Lung (tissue), 12 donors: ENCODE results near the gene MAN2C1. TPM values are rescaled to one million over a fixed set of nuclear protein-coding genes. Genes with fewer than 3 reads are reported as not detected.
"Not testable (repeated sequence)": the region's sequence is repeated elsewhere in the genome, so short reads cannot be mapped to it uniquely, and the experiment has no call there.

Experiments used
- ATAC-seq: fragments of 200-7000 bp; cut with Tn5 transposase; one replicate; pipeline ENCODE4 v1.9.1; 2020; ENCODE audit warnings: moderate number of reproducible peaks; ENCODE audit not compliant: insufficient read depth, low FRiP score
- DNase-seq, 3 donors: peaks; one replicate each; pipeline ENCODE4 v3.0.0-alpha.2; 2013 to 2017
- H3K27ac ChIP-seq, 2 donors: one replicate each; pipeline ENCODE4 v1.5.1; 2013; ENCODE audit warnings: mild to moderate bottlenecking in 2 of 2, moderate library complexity in 2 of 2, control low read depth in 1 of 2, inconsistent platforms in 1 of 2, low read depth in 1 of 2, low read length in 1 of 2
- H3K27me3 ChIP-seq, 3 donors: one replicate each; pipeline ENCODE4 v1.5.1; 2013; ENCODE audit warnings: low read length in 2 of 3; ENCODE audit not compliant: control insufficient read depth in 3 of 3, insufficient read depth in 3 of 3
- H3K36me3 ChIP-seq, 4 donors: one replicate each; pipeline ENCODE4 v1.5.1; 2013; ENCODE audit warnings: low read length in 4 of 4, mild to moderate bottlenecking in 1 of 4, moderate library complexity in 1 of 4; ENCODE audit not compliant: control insufficient read depth in 4 of 4, insufficient read depth in 4 of 4
- H3K4me1 ChIP-seq, 5 donors: one replicate each; pipeline ENCODE4 v1.5.1; 2013; ENCODE audit warnings: low read length in 5 of 5, mild to moderate bottlenecking in 2 of 5, moderate library complexity in 1 of 5; ENCODE audit not compliant: control insufficient read depth in 5 of 5, insufficient read depth in 5 of 5
- H3K4me3 ChIP-seq: one replicate; pipeline ENCODE4 v1.5.1; 2013; ENCODE audit warnings: mild to moderate bottlenecking, control low read depth, moderate library complexity
- H3K9ac ChIP-seq, 2 donors: one replicate each; pipeline ENCODE4 v1.5.1; 2013; ENCODE audit warnings: low read length in 2 of 2, control low read depth in 1 of 2; ENCODE audit not compliant: insufficient read depth in 1 of 2
- H3K9me3 ChIP-seq, 4 donors: one replicate each; pipeline ENCODE4 v1.5.1; 2013; ENCODE audit warnings: low read length in 3 of 4, mild to moderate bottlenecking in 1 of 4, moderate library complexity in 1 of 4; ENCODE audit not compliant: control insufficient read depth in 4 of 4, insufficient read depth in 3 of 4
- WGBS, 2 donors: extraction: QIAGEN DNeasy Blood & Tissue Kit; methylation state at CpG; one replicate each; pipeline ENCODE4 v1.1.7; 2013; 5-methylcytosine and 5-hydroxymethylcytosine counted together
- polyA plus RNA-seq, 2 donors: library from polyadenylated mRNA; stranded (reverse); fragments of 200-250 nt; gene quantifications; one replicate each; pipeline ENCODE4 v1.2.1, GENCODE V29; 2013
- total RNA-seq, 2 donors: library from RNA; depleted of rRNA in 1 of 2; stranded (reverse); fragments of >200 nt in 1 of 2; gene quantifications; one replicate each; pipeline ENCODE4 v1.2.1, GENCODE V29; 2014 to 2021
- TF ChIP-seq, protein P1 (sequence below): IDR thresholded peaks from 2 replicates; pipeline ENCODE4 v1.5.1; 2012; ENCODE audit warnings: mild to moderate bottlenecking; ENCODE audit errors: control extremely low read depth, extremely low read depth
- donor health status: control.
- donor health status: control.
- donor health status: Bipolar disorder and iron deficiency.
- donor health status: healthy.
- donor health status: DM: yes; HTN: yes; CAD: no.

The MAN2C1 gene
- total and polyA plus RNA-seq, 4 donors = 139 to 321 (median 217) TPM

DNA sequence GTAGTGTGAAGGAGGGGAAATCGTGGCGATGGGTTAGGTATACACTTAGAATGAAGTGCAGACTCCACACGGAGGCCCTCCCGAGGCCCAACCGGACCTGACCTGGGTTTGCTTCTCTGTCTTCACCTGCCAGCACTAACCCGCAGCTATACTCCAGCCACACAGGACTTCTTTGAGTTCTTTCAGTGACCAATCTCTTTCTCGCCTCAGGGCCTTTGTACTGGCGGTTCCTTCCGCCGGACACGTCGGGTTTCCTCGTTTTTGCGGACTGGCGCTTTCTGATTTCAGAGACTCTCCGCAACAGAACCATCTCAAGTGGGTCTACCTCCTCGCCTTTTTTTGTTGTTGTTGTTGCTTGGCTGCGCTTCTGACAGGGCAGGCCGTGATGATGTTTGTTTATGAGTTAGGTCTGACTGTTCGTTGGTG, 21.6 kb downstream of the MAN2C1 start, which contains the start of gene NEIL1:
Gene NEIL1 (plus strand): TSS at position 244 of the 426 bp plus-strand sequence. CDS start 1,867 bp downstream, outside the sequence.
- Histone ChIP-seq H3K4me3 (peak within 1 kb of the TSS; percentile 79), H3K27me3 (peaks cover 0 to 14% (median 9%) of the 10 kb centered on the region in 3 donors), H3K36me3 (no peaks in the 10 kb centered on the region), H3K27ac (peak within 1 kb of the TSS; percentile 27 to 85), H3K4me1 (peaks cover 0 to 17% (median 4%) of the 10 kb centered on the region in 5 donors), H3K9me3 (no peaks in the 10 kb centered on the region), H3K9ac (peak within 1 kb of the TSS in 1 of 2 donors; percentile 44)
- ATAC-seq (no peak), DNase-seq (no peak)
- TF ChIP-seq, protein P1, sequence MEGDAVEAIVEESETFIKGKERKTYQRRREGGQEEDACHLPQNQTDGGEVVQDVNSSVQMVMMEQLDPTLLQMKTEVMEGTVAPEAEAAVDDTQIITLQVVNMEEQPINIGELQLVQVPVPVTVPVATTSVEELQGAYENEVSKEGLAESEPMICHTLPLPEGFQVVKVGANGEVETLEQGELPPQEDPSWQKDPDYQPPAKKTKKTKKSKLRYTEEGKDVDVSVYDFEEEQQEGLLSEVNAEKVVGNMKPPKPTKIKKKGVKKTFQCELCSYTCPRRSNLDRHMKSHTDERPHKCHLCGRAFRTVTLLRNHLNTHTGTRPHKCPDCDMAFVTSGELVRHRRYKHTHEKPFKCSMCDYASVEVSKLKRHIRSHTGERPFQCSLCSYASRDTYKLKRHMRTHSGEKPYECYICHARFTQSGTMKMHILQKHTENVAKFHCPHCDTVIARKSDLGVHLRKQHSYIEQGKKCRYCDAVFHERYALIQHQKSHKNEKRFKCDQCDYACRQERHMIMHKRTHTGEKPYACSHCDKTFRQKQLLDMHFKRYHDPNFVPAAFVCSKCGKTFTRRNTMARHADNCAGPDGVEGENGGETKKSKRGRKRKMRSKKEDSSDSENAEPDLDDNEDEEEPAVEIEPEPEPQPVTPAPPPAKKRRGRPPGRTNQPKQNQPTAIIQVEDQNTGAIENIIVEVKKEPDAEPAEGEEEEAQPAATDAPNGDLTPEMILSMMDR = no peak
- WGBS, 2 donors = 13 to 14% methylated on average over 20 of the region's 20 CpGs

DNA sequence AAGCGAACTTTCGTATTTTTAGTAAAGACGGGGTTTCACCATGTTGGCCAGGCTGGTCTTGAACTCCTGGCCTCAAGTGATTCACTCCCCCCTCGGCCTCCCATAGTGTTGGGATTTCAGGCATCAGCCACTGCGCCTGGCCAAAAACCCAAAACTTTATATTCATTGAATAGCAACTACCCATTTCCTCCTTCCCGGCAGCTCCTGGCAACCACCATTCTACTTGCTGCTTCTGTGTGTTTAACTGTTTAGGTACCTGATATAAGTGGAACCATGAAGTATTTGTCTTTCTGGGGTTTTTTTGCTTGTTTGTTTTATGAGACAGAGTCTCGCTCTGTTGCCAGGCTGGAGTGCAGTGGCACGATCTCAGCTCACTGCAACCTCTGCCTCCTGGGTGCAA, 24.5 kb downstream of the MAN2C1 start:
- not testable (repeated sequence) for H3K9me3 ChIP-seq, ATAC-seq, H3K27ac ChIP-seq, H3K4me3 ChIP-seq, H3K36me3 ChIP-seq, H3K9ac ChIP-seq
- Histone ChIP-seq H3K27me3 (peaks cover 0 to 11% (median 9%) of the 10 kb centered on the region in 3 donors), H3K4me1 (peaks cover 0 to 13% (median 4%) of the 10 kb centered on the region in 5 donors)
- peak in 2 of 3 donors; percentile 22 to 35 for DNase-seq
- 42 to 54% methylated on average over 8 of the region's 8 CpGs for WGBS, 2 donors

- 90 to 96% methylated on average over 6 of the region's 6 CpGs for WGBS, 2 donors
- H3K27me3 ChIP-seq = peaks cover 0 to 10% (median 5%) of the 10 kb centered on the region in 3 donors
Measured at GRCh38 chr15:75342221-75342620, 26.2 kb downstream of the MAN2C1 start.

GRCh38 chr15:75339531-75340240, 28.7 kb downstream of the MAN2C1 start:
- DNase-seq = no peak
- WGBS, 2 donors = 95 to 100% methylated on average over 13 of the region's 13 CpGs
- no peak overlapping the region for H3K4me3 ChIP-seq

More at GRCh38 chr15:75342221-75342620, 26.2 kb downstream of the MAN2C1 start:
- H3K9me3 ChIP-seq = no peaks in the 10 kb centered on the region
- peaks cover 0 to 11% (median 2%) of the 10 kb centered on the region in 4 donors for H3K36me3 ChIP-seq
- TF ChIP-seq, protein P1 = no peak
- H3K9ac ChIP-seq = no peak overlapping the region
- H3K4me1 ChIP-seq = peaks cover 0 to 5% (median 0%) of the 10 kb centered on the region in 5 donors
- DNase-seq = no peak
- ATAC-seq = no peak
- H3K4me3 ChIP-seq = no peak overlapping the region
- no peak overlapping the region for H3K27ac ChIP-seq

More at GRCh38 chr15:75339531-75340240, 28.7 kb downstream of the MAN2C1 start:
- TF ChIP-seq, protein P1 = no peak
- Histone ChIP-seq H3K36me3 (peaks cover 0 to 11% (median 2%) of the 10 kb centered on the region in 4 donors), H3K9ac (no peak overlapping the region), H3K4me1 (peaks cover 0 to 13% (median 4%) of the 10 kb centered on the region in 5 donors), H3K27me3 (no peaks in the 10 kb centered on the region), H3K27ac (no peak overlapping the region), H3K9me3 (no peaks in the 10 kb centered on the region)
- no peak for ATAC-seq
